Aortic smooth muscle cell (primary cell): ENCODE measurements around the gene SNX24. TPM values are rescaled to one million over a fixed set of nuclear protein-coding genes. Genes with fewer than 3 reads are reported as not detected.

Source experiments
- total RNA-seq: library from RNA; depleted of rRNA; stranded (reverse); fragments of >200 nt; gene quantifications from 2 replicates; pipeline ENCODE4 v1.2.3, GENCODE V29; 2014

The SNX24 gene
- 17.7 and 19.3 TPM in 2 replicates for total RNA-seq

DNA sequence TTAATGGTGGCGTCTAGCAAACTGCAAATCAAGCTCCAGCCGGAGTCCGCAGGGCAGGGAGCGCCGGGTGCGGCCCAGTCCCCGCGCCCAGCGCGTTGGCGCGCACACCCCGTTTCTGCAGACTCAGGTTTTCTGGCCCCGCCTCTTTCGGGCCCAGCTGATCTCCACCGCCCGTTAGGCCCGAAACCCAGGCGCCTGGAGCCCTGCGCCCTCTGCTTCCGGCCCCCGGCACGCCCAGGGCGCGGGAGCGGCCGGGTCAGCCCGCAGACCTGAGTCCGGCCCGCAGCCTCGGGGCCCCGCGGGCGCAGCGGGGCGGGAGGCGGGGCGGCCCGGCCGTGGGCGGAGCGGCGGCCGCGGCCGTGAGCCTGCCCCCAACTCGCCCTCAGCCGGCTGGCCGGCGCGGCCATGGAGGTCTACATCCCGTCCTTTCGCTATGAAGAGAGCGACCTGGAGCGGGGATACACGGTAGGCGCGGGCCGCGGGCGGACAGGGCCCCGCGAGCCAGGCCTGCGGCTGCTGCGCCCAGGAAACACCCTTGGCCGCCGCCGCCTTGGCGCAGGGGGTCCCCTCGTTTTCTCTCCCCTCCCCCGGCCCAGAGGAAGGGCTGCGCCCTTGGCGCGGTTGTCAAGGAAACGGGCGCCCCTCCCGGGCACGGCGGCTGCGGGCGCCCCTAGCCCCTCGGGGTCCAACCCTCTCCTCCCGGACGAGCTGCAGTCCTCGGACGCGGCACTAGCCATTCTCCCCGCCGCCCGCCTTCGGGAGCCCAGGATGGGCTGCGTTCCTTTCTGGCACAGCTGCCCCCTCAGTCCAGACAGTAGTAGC, at the start of gene SNX24:
TSS of gene SNX24 (plus strand) at position 385 of the 822 bp plus-strand sequence. CDS start at position 406, 21 bp downstream.

GRCh38 chr5:123036391-123037103, 191.1 kb downstream of the SNX24 start, which contains the start of gene PPIC:
Gene PPIC (minus strand): TSS chr5:123036725. CDS start chr5:123036625, 100 bp downstream.

Other genes with a start within 250 kb of the SNX24 start
- gene SNX2, start 70.5 kb upstream of the SNX24 start, total RNA-seq = 75.7 and 109 TPM in 2 replicates
- 59.2 and 74.4 TPM in 2 replicates for gene PPIC, start 191.1 kb downstream of the SNX24 start, total RNA-seq
- 3.6 and 6.9 TPM in 2 replicates for gene PRDM6, start 243.6 kb downstream of the SNX24 start, total RNA-seq